Mucosa of descending colon (tissue), 3 donors: ENCODE results near the gene MELK. TPM values are rescaled to one million over a fixed set of nuclear protein-coding genes. Genes with fewer than 3 reads are reported as not detected.
"Not testable (repeated sequence)": the region's sequence is repeated elsewhere in the genome, so short reads cannot be mapped to it uniquely, and the experiment has no call there.

Experiments used
- ATAC-seq: fragments of 200-7000 bp; cut with Tn5 transposase; one replicate; pipeline ENCODE4 v1.9.1; 2020; ENCODE audit warnings: mild to moderate bottlenecking, moderate library complexity
- DNase-seq, 3 donors: peaks; one replicate each; pipeline ENCODE4 v3.0.0-alpha.2; 2020
- H3K36me3 ChIP-seq: fragments of 200-600 bp; one replicate; pipeline ENCODE4 v1.8.0; 2021; ENCODE audit warnings: low read depth, mild to moderate bottlenecking
- H3K4me1 ChIP-seq: fragments of 200-600 bp; one replicate; pipeline ENCODE4 v1.8.0; 2021; ENCODE audit warnings: low read depth, mild to moderate bottlenecking
- H3K4me3 ChIP-seq: fragments of 200-600 bp; one replicate; pipeline ENCODE4 v1.8.0; 2021; ENCODE audit warnings: mild to moderate bottlenecking
- H3K9me3 ChIP-seq: fragments of 200-600 bp; one replicate; pipeline ENCODE4 v1.8.0; 2021; ENCODE audit warnings: mild to moderate bottlenecking
- CTCF ChIP-seq: fragments of 200-600 bp; IDR thresholded peaks from one replicate; pipeline ENCODE4 v1.8.0; 2022; ENCODE audit warnings: antibody characterized with exemption, mild to moderate bottlenecking
- intact Hi-C, 2 donors: fragments of 100-400 bp; cut with DNase I in 1 of 2; cut with micrococcal nuclease in 1 of 2; formaldehyde crosslinking; loops; one replicate each; pipeline versions ENCODE4 v1.11.0 to v1.11.1; 2022; cut with DNase I, micrococcal nuclease
- total RNA-seq, 3 donors: library from RNA; stranded (reverse); fragmentation: NEBNext Ultra II Directional in 2 of 3; extraction: Animal tissue kit (Norgen Biotek cat#: 25700) in 2 of 3; gene quantifications; one replicate each; pipeline versions ENCODE4 v1.2.1 to v1.2.4, GENCODE V29; 2021 to 2023
- donor health status: DM: no; HTN: no; CAD: no; lungs with moderate emphysema.
- donor health status: DM: no; HTN: no; CAD: no.
- donor health status: DM: no; HTN: yes; CAD: no.

The MELK gene
- total RNA-seq, 3 donors from 2014 or later: 2.5 to 13.8 (median 4.5) TPM

GRCh38 chr9:36542355-36542754, 30.3 kb upstream of the MELK start:
- no peak for TF ChIP-seq CTCF
- no peak overlapping the region for H3K4me3 ChIP-seq
- no peaks in the 10 kb centered on the region for H3K36me3 ChIP-seq
- ATAC-seq (no peak), DNase-seq (no peak)
- intact Hi-C loops: no loop called here
- no peaks in the 10 kb centered on the region for H3K4me1 ChIP-seq
- no peaks in the 10 kb centered on the region for H3K9me3 ChIP-seq

DNA sequence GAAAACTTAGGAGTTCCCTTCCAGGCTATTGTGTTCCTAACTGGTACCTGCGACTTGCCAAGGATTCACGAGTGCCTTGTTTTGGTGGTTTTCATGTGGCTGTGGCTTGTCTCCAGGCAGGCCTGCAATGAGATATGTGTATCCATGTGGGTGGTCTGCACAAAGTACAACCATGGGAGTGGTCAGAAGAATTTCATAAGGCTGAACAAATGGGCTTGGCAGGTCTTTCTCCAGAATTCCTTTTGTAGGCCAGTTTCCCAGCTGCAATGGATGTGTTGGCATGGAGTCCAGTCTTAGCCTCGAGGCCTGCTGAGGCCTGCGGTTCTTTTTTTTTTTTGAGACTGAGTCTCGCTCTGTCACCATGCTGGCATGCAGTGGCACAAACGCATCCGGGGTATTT, 28.8 kb upstream of the MELK start:
- H3K9me3 ChIP-seq: no peaks in the 10 kb centered on the region
- ATAC-seq: no peak

GRCh38 chr9:36547598-36547997, 25.1 kb upstream of the MELK start:
- H3K4me3 ChIP-seq: no peak overlapping the region
- H3K9me3 ChIP-seq: no peaks in the 10 kb centered on the region
- ATAC-seq (no peak), DNase-seq (no peak)
- H3K4me1 ChIP-seq: no peaks in the 10 kb centered on the region
- intact Hi-C loops: no loop called here
- no peak for TF ChIP-seq CTCF
- no peaks in the 10 kb centered on the region for H3K36me3 ChIP-seq

More for the DNA sequence above, 28.8 kb upstream of the MELK start:
- DNase-seq: no peak
- Histone ChIP-seq H3K4me1 (no peaks in the 10 kb centered on the region), H3K4me3 (no peak overlapping the region), H3K36me3 (no peaks in the 10 kb centered on the region)
- intact Hi-C loops: no loop called here
- TF ChIP-seq CTCF: no peak

DNA sequence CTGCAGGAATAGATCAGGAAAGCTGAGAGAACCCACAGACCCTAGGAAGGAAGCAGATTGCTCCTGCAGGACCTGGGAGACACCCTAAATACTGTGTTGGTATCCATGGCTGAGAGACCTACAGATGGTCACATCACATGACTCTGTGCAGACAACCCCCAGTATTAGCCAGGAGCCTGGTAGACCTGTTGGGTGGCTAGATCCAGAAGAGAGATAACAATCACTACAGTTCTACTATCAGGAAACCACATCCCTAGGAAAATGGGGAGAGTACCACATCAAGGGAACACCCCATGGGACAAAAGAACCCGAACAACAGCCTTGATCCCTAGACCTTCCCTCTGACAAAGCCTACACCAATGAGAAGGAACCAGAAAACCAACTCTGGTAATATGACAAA, 24.2 kb upstream of the MELK start:
- no peak for DNase-seq
- H3K4me1 ChIP-seq: no peaks in the 10 kb centered on the region
- intact Hi-C loops: no loop called here
- H3K36me3 ChIP-seq: no peaks in the 10 kb centered on the region
- no peak for ATAC-seq
- H3K4me3 ChIP-seq: no peak overlapping the region
- H3K9me3 ChIP-seq: no peaks in the 10 kb centered on the region
- no peak for TF ChIP-seq CTCF

GRCh38 chr9:36550135-36550534, 22.6 kb upstream of the MELK start:
- Histone ChIP-seq H3K36me3 (no peaks in the 10 kb centered on the region), H3K4me3 (no peak overlapping the region), H3K9me3 (no peaks in the 10 kb centered on the region), H3K4me1 (no peaks in the 10 kb centered on the region)
- intact Hi-C loops: no loop called here
- peak; percentile 67 for ATAC-seq
- DNase-seq: no peak
- TF ChIP-seq CTCF: no peak

GRCh38 chr9:36550631-36551098, 22.0 kb upstream of the MELK start:
- H3K36me3 ChIP-seq, H3K9me3 ChIP-seq, ATAC-seq, intact Hi-C loops, H3K4me3 ChIP-seq, DNase-seq, H3K4me1 ChIP-seq: not testable (repeated sequence)
